ENCODE measurements around the gene CD80. TPM values are rescaled to one million over a fixed set of nuclear protein-coding genes. Genes with fewer than 3 reads are reported as not detected.

The CD80 gene
- total and polyA plus RNA-seq, 10 of the 15 experiments (the other 5 are each of a cell fraction or from before 2014, with no cell fraction given) = 41.4 to 137 (median 58.1) TPM

- TF ChIP-seq REST (IDR thresholded peaks at IDR 0.05; ENCODE audit: low read depth, low read length) (no peak), POLR2AphosphoS2 (IDR thresholded peaks at IDR 0.05; ENCODE audit: low read depth, low read length) (peak; percentile 84), ASH2L (IDR thresholded peaks at IDR 0.05; ENCODE audit: borderline replicate concordance, low read depth) (no peak), RBBP5 (conservative IDR thresholded peaks at IDR 0.05) (no peak)
Observed at GRCh38 chr3:119562307-119562961, 3.0 kb upstream of the CD80 start (continued).

DNA sequence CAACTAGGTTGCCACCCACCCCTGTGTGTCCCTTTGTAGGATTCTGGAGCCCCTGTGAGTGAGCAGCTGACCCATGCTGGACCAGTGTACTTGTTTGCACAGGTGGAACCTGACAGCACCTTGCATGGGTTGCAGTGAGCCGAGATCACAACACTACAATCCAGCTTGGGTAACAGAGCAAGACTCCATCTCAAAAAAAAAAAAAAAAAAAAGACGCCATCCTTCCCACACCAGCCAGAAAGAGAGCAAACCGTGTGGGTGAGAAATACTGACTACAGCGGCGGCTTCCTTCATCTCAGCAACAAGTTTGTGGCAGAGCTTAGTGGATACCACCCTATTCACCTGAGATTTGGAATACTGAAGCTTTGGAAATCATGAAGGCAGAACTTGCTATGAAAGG is 746 bp upstream of the CD80 start:
- Histone ChIP-seq H3K4me1 (ENCODE audit: control insufficient read depth, insufficient read depth, low read length) (peaks cover 21% of the 10 kb centered on the region), H3K27ac (ENCODE audit: control insufficient read depth, insufficient read depth) (peak overlapping the region; percentile 98), H3K36me3 (ENCODE audit: control insufficient read depth in 2 of 2, insufficient read depth in 2 of 2, low read length in 1 of 2) (no peaks in the 10 kb centered on the region), H3K27me3 (replicated peaks in 1 of 2; ENCODE audit: control insufficient read depth in 2 of 2, insufficient read depth in 2 of 2, low read length in 1 of 2) (no peaks in the 10 kb centered on the region), H4K20me1 (ENCODE audit: control insufficient read depth, insufficient read depth) (no peaks in the 10 kb centered on the region), H3K4me2 (ENCODE audit: control insufficient read depth, insufficient read depth) (peak overlapping the region; percentile 98), H3K79me2 (ENCODE audit: control insufficient read depth, insufficient read depth, low read length) (peaks cover 73% of the 10 kb centered on the region), H3K4me3 (peak overlapping the region; percentile 76), H3K9ac (ENCODE audit: control insufficient read depth, insufficient read depth, low read length) (peak overlapping the region; percentile 99), H2AFZ (ENCODE audit: control insufficient read depth, low read depth, low read length) (peak overlapping the region; percentile 65), H3K9me3 (replicated peaks; ENCODE audit: control insufficient read depth, insufficient read depth, low read length) (peaks cover 2% of the 10 kb centered on the region; the same call in 2 of the 3 replicates)
- CTCF ChIA-PET = interaction anchor here (0.7 to 6.0 kb wide), 19 partner anchors 10 to 678 kb away, joined by 3 to 60 read pairs (median 6); partner anchors contain the start of gene ARHGAP31
- no TSS peak for BruUV-seq (replicated peaks)
- SMC1A ChIA-PET (ENCODE audit: uncharacterized antibody, unreplicated experiment) = interaction anchor here (0.9 to 8.9 kb wide), 19 partner anchors 9 to 291 kb away, joined by 3 to 151 read pairs (median 14); partner anchors contain the start of genes ADPRH, COX17 and PLA1A
- FAIRE-seq (no peak), DNase-seq (ENCODE audit: low read depth, low spot score) (no peak), ATAC-seq (peak; percentile 2)
- in situ Hi-C loops (cut with MboI) = no loop called here
- POLR2A ChIA-PET = interaction anchor here (0.5 to 6.4 kb wide), 16 partner anchors 9 to 120 kb away, joined by 3 to 104 read pairs (median 6); partner anchors contain the start of genes ADPRH, COX17, PLA1A and TIMMDC1
- RAD21 ChIA-PET (ENCODE audit: unreplicated experiment) = interaction anchor here (0.7 to 11.9 kb wide), 19 partner anchors 9 to 208 kb away, joined by 3 to 239 read pairs (median 5); partner anchors contain the start of genes ADPRH, COX17 and TIMMDC1
- TF ChIP-seq FOS (IDR thresholded peaks at IDR 0.05; ENCODE audit: borderline replicate concordance, extremely low read depth, insufficient read length) (no peak), ZNF384 (IDR thresholded peaks at IDR 0.05; ENCODE audit: borderline replicate concordance, low read depth, low read length) (peak; percentile 79), RUNX3 (IDR thresholded peaks at IDR 0.05; ENCODE audit: low read length) (peak; percentile 15), CREM (IDR thresholded peaks at IDR 0.05; ENCODE audit: low read depth) (0 out of 2 replicates have a peak, but pooled peaks have one; percentile 5), SREBF2 (IDR thresholded peaks at IDR 0.05; ENCODE audit: low read length) (no peak), POLR2A (IDR thresholded peaks at IDR 0.05; ENCODE audit: low read depth, low read length) (peak; percentile 44), PML (IDR thresholded peaks at IDR 0.05; ENCODE audit: low read length) (0 out of 2 replicates have a peak, but pooled peaks have one; percentile 49)
- 0% methylated on average over 4 of the region's 5 CpGs for WGBS (ENCODE audit: insufficient coverage, insufficient replicate concordance, low lambda C conversion rate, missing lambda C conversion rate)
- intact Hi-C loops (cut with micrococcal nuclease; ENCODE audit: unreplicated experiment) = no loop called here
